ENCODE results near the gene PSMB11. TPM values are rescaled to one million over a fixed set of nuclear protein-coding genes. Genes with fewer than 3 reads are reported as not detected.
"Not testable (repeated sequence)": the region's sequence is repeated elsewhere in the genome, so short reads cannot be mapped to it uniquely, and the experiment has no call there.

PSMB11 gene
- total RNA-seq, 2 donors from 2014 or later = not detected

- TF ChIP-seq CTCF (IDR thresholded peaks at IDR 0.05) = no peak
- Histone ChIP-seq H3K4me1 (ENCODE audit: control insufficient read depth in 1 of 2, low read depth in 2 of 2) (peaks cover 0 to 5% of the 10 kb centered on the region in 2 donors), H3K27ac (no peak overlapping the region), H3K27me3 (replicated peaks; ENCODE audit: insufficient read depth) (no peaks in the 10 kb centered on the region), H3K9me3 (no peaks in the 10 kb centered on the region), H3K4me3 (no peak overlapping the region), H3K36me3 (no peaks in the 10 kb centered on the region)
- DNase-seq (ENCODE audit: low spot score) (no peak), ATAC-seq (ENCODE audit: insufficient number of reproducible peaks, low FRiP score, low read depth) (no peak)
Measured at GRCh38 chr14:22996768-22997654, 45.0 kb upstream of the PSMB11 start.

- ATAC-seq (ENCODE audit: insufficient number of reproducible peaks, low FRiP score, low read depth) (no peak), DNase-seq (ENCODE audit: low spot score) (no peak)
- H3K27ac ChIP-seq = no peak overlapping the region
- no peak overlapping the region for H3K4me3 ChIP-seq
- H3K9me3 ChIP-seq = no peaks in the 10 kb centered on the region
- TF ChIP-seq CTCF (IDR thresholded peaks at IDR 0.05) = no peak
- no peaks in the 10 kb centered on the region for H3K36me3 ChIP-seq
- no peaks in the 10 kb centered on the region for H3K27me3 ChIP-seq (replicated peaks; ENCODE audit: insufficient read depth)
- peaks cover 0 to 5% of the 10 kb centered on the region in 2 donors for H3K4me1 ChIP-seq (ENCODE audit: control insufficient read depth in 1 of 2, low read depth in 2 of 2)
Measured at GRCh38 chr14:22997676-22998323, 44.2 kb upstream of the PSMB11 start.

DNA sequence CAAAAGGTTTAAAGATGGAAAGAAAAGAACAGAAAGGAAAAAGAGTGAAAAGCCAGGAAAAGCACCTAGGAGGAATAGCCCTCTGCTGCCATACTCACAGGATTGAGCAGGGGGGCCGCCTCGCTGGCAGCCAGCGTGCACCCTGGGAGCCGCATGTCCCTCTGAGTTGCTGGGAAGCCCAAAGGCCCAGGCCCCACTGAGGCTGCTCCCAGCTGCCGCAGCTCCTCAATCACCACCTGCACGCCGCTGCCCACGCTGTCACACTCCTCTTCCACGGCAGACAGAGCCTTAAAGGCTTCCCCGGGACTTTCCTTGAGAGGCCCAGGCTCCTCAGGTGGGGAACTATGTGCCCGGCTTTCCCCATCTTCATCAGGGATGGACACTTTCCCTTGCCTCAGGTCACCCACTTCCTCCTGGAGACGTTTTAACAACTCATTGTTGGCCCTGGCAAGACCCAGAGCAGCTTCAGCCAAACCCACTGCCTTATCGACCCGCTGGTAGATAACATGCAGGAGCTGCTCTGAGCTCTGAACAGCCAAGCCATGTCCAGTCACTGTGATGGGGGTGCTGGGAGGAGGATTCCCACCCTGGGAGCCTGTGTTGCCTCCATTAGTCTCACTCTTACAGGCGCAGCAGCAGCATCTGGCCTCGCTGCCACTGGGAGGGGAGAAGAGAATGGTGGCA lies 43.5 kb upstream of the PSMB11 start:
- Histone ChIP-seq H3K27me3 (replicated peaks; ENCODE audit: insufficient read depth) (no peaks in the 10 kb centered on the region), H3K36me3 (no peaks in the 10 kb centered on the region), H3K4me1 (ENCODE audit: control insufficient read depth in 1 of 2, low read depth in 2 of 2) (peaks cover 0 to 5% of the 10 kb centered on the region in 2 donors), H3K9me3 (no peaks in the 10 kb centered on the region), H3K27ac (no peak overlapping the region), H3K4me3 (no peak overlapping the region)
- ATAC-seq (ENCODE audit: insufficient number of reproducible peaks, low FRiP score, low read depth) = no peak
- no peak for TF ChIP-seq CTCF (IDR thresholded peaks at IDR 0.05)
- no peak for DNase-seq (ENCODE audit: low spot score)

- no peak for ATAC-seq (ENCODE audit: insufficient number of reproducible peaks, low FRiP score, low read depth)
- Histone ChIP-seq H3K27me3 (replicated peaks; ENCODE audit: insufficient read depth) (no peaks in the 10 kb centered on the region), H3K4me3 (no peak overlapping the region), H3K9me3 (no peaks in the 10 kb centered on the region), H3K36me3 (no peaks in the 10 kb centered on the region), H3K4me1 (ENCODE audit: control insufficient read depth in 1 of 2, low read depth in 2 of 2) (peaks cover 3% of the 10 kb centered on the region in 2 donors), H3K27ac (no peak overlapping the region)
- no peak for DNase-seq (ENCODE audit: low spot score)
- TF ChIP-seq CTCF (IDR thresholded peaks at IDR 0.05) = no peak
Measured at GRCh38 chr14:23000860-23001259, 41.2 kb upstream of the PSMB11 start.

DNA sequence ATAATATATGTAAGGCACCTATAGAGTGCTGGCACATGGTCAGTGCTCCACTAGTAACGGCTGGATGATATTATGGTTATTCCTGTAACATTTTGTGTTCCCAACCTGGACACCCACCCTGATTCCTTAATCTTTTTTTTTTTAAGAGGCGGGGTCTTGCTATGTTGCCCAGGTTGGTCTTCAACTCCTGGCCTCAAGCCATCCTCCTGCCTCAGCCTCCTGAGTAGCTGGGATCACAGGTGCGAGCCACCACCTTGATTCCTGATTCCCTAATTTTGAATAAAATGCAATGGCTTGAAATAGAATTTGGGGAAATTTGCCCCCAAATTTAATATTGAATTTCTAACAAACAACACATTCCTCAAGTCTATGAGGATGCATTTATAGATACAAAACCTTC lies 39.4 kb upstream of the PSMB11 start:
- H3K4me3 ChIP-seq = no peak overlapping the region
- no peak overlapping the region for H3K27ac ChIP-seq
- no peaks in the 10 kb centered on the region for H3K36me3 ChIP-seq
- no peaks in the 10 kb centered on the region for H3K27me3 ChIP-seq (replicated peaks; ENCODE audit: insufficient read depth)
- DNase-seq (ENCODE audit: low spot score) (no peak), ATAC-seq (ENCODE audit: insufficient number of reproducible peaks, low FRiP score, low read depth) (no peak)
- no peaks in the 10 kb centered on the region for H3K9me3 ChIP-seq
- TF ChIP-seq CTCF (IDR thresholded peaks at IDR 0.05) = no peak
- H3K4me1 ChIP-seq (ENCODE audit: control insufficient read depth in 1 of 2, low read depth in 2 of 2) = peaks cover 8 to 14% of the 10 kb centered on the region in 2 donors

DNA sequence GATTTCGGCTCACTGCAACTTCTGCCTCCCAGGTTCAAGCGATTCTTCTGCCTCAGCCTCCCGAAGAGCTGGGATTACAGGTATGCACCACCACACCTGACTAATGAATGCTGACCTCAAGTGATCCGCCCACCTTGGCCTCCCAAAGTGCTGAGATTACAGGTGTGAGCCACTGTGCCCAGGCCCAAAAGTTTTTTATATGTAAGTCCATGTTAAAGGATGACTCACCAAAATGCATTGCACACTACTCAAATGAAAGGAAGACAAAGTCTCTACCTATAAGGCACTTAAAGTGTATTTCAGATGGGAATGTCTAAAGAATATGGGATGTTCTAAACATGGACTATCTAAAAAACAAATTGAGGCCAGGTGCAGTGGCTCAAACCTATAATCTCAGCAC lies 37.7 kb upstream of the PSMB11 start:
- H3K9me3 ChIP-seq; H3K27ac ChIP-seq; ATAC-seq (ENCODE audit: insufficient number of reproducible peaks, low FRiP score, low read depth); DNase-seq (ENCODE audit: low spot score); H3K27me3 ChIP-seq (replicated peaks; ENCODE audit: insufficient read depth); H3K4me3 ChIP-seq; H3K36me3 ChIP-seq: not testable (repeated sequence)
- peaks cover 8 to 19% of the 10 kb centered on the region in 2 donors for H3K4me1 ChIP-seq (ENCODE audit: control insufficient read depth in 1 of 2, low read depth in 2 of 2)
